ENCODE data around the gene MCM3.

Gene MCM3

DNA sequence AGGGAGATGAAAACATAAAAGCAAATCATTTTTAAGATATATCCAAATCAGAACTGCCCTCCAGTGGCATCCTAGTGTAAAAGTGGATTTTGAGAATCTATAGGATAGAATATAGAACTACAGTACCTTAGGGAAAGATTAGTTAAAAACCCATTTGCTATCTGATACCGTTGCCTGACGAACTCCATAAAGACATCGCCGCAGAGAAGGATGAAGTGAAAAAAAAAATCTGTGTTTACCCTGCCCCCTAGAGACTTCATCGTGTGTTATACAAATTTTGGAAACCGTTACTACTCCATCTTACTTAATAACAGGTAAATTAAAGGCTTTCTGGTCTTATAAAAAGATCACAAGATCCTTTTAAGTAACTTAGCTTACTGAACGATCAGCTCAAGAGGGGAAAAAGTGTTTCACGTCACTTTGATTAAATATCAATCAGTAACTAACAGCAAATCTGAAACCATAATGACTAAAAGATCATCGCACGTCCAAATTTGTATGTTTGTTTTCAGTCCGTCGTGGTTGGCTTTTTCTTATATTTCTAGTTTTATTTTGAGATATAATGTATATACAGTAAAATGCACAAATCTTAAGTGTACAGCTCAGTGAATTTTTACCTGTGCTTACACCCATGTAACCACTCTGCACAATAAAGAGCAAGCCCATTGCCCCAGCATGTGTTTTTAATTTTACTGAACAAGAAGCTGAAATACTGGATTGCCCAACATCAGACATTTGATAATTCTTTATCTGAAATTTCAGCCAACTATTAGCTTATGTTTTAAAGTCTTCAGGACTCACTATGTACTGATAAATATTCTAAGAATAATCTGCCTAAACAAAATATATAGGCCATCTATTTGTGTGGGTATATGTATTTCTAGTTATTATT lies 881 bp upstream of the MCM3 start:
- H3K4me1 Mint-ChIP-seq (ENCODE audit: low read depth), result peaks cover 31% of the 10 kb centered on the region
- no peak overlapping the region for H3K27ac Mint-ChIP-seq
- no peaks in the 10 kb centered on the region for H3K27me3 Mint-ChIP-seq (ENCODE audit: low read depth)
- no peaks in the 10 kb centered on the region for H3K9me3 Mint-ChIP-seq
- H3K36me3 Mint-ChIP-seq (ENCODE audit: low read depth), result peaks cover 21% of the 10 kb centered on the region
- no peak overlapping the region for H3K4me3 Mint-ChIP-seq

DNA sequence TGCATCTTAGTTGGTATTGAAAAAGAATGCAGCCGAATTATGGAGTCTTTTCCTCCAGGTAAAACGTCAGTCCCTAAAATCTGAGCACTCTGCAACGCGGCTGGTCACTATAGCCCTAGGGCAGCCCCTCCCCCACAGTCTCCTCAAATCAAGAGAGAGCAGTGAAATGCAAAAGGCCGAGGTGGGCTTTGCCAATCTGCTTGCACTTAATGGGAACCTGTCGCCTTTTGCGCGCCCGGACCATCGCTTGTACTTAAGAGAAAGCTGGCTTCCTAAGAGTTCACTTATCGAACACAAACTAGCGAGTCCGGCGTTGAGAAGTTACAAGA lies 447 bp downstream of the MCM3 start:
- Mint-ChIP-seq H3K4me3 (no peak overlapping the region), H3K36me3 (ENCODE audit: low read depth) (peaks cover 29% of the 10 kb centered on the region), H3K4me1 (ENCODE audit: low read depth) (peaks cover 34% of the 10 kb centered on the region), H3K27ac (peak overlapping the region; percentile 54), H3K27me3 (ENCODE audit: low read depth) (no peaks in the 10 kb centered on the region), H3K9me3 (no peaks in the 10 kb centered on the region)

DNA sequence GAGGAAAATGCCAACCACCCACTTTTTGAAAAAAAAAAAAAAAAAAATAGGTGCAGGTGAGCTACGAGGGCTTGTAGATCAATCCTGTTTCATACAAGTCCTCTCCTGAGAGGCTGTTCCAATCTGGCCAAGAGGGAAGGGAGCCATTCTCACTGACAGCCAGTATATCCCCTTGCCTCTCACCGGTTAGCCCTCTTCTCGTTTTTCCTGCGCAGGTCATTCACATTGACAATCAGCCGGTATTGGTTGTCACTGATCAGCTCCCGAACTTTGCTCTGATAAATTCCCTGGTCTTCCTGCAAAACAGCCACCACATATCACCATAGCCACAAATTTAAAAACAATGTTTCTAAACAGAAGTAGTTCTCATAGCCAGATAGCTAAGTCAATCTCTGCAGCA lies 1.4 kb downstream of the MCM3 start:
- Mint-ChIP-seq H3K36me3 (ENCODE audit: low read depth) (peaks cover 34% of the 10 kb centered on the region), H3K4me3 (no peak overlapping the region), H3K4me1 (ENCODE audit: low read depth) (peaks cover 36% of the 10 kb centered on the region), H3K9me3 (no peaks in the 10 kb centered on the region), H3K27ac (no peak overlapping the region), H3K27me3 (ENCODE audit: low read depth) (no peaks in the 10 kb centered on the region)

DNA sequence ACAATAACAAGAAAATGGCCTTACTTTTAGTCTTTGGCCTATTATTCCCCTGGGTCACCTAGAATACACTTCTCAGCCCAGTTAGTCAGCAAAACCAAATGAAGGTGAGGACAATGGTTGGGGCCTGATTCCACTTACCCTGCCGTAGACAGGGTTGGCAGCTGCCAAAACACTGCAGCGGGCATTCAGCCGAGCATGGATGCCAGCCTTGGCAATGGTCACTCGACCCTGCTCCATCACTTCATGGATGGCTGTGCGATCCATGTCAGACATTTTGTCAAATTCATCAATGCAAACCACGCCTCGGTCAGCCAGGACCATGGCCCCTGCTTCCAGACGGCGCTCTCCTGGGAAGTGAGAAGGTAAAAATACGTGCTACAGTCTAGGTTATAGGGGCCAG lies 8.4 kb downstream of the MCM3 start:
- Mint-ChIP-seq H3K27me3 (ENCODE audit: low read depth) (no peaks in the 10 kb centered on the region), H3K4me1 (ENCODE audit: low read depth) (peaks cover 21% of the 10 kb centered on the region), H3K9me3 (no peaks in the 10 kb centered on the region), H3K4me3 (no peak overlapping the region), H3K36me3 (ENCODE audit: low read depth) (peaks cover 48% of the 10 kb centered on the region), H3K27ac (no peak overlapping the region)

DNA sequence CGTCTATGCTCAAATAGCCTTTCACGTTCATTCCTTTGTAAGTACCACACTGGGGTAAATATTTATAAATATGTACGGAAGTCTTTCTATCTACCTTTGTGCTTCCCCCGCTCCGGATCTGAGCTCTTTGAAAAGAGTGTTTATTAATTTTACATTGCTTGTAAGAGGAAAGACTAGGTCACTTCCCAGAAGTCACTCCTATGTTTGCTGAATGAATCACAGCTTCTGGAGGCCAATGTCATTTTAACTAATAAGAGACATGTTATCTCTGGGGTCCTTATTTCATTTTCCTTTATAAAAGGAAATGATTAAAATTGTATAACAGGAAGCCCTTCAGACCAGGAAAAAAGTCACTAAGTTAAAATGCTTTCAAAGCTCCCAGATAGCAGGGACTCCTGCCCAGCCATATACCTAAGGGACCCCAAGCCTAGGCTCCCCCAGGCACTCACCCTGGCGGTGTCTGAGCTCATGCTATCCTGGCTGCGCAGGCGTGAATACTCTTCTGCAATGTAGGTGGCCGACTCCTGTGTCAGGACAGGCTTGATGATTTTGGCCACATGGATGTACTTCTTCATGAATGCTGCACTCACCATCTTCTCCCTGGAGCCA lies 12.6 kb downstream of the MCM3 start:
- Mint-ChIP-seq H3K27me3 (ENCODE audit: low read depth) (no peaks in the 10 kb centered on the region), H3K27ac (no peak overlapping the region), H3K9me3 (no peaks in the 10 kb centered on the region), H3K4me3 (no peak overlapping the region), H3K36me3 (ENCODE audit: low read depth) (peaks cover 52% of the 10 kb centered on the region), H3K4me1 (ENCODE audit: low read depth) (peaks cover 14% of the 10 kb centered on the region)

DNA sequence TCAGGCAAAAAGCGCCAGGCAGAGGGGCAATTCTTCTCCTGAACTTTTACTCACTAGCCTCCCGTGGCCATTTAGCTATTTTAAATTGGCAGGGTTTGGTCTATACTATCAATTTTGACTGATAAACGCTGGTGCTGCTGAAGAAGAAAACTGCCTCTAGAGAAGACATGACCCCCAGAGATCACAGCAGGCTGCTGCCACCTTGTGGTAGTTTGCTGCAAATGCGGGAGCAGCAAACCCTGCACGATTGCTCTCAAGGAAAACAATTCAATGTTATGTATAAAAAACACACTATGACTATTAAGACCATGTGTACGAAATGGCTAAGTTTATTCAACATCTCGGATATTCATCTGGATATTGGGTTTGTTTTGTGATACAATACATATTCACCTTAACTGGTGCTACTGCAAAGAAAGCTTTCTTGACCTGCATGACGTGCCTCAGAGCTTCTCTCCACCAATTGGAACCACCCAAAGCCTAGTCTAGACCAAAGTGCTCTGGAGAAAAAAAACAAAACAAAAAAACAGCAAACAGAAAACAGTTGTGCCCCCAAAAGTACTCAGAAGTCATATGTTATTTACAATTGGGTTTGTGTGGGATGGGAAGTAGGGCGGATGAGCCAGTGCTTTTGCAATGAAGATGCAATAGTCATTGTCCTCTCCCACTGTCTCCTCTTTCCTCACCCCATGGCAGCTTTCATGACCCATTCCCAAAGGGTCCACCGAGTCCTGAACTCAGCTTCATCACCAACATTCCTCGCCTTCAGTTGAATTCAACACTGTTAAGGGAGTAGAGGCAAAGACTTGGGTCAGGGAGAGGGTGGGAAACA lies 20.6 kb downstream of the MCM3 start:
- Mint-ChIP-seq H3K4me1 (ENCODE audit: low read depth) (peaks cover 4% of the 10 kb centered on the region), H3K36me3 (ENCODE audit: low read depth) (peaks cover 59% of the 10 kb centered on the region), H3K4me3 (no peak overlapping the region), H3K9me3 (no peaks in the 10 kb centered on the region), H3K27ac (no peak overlapping the region), H3K27me3 (ENCODE audit: low read depth) (no peaks in the 10 kb centered on the region)

DNA sequence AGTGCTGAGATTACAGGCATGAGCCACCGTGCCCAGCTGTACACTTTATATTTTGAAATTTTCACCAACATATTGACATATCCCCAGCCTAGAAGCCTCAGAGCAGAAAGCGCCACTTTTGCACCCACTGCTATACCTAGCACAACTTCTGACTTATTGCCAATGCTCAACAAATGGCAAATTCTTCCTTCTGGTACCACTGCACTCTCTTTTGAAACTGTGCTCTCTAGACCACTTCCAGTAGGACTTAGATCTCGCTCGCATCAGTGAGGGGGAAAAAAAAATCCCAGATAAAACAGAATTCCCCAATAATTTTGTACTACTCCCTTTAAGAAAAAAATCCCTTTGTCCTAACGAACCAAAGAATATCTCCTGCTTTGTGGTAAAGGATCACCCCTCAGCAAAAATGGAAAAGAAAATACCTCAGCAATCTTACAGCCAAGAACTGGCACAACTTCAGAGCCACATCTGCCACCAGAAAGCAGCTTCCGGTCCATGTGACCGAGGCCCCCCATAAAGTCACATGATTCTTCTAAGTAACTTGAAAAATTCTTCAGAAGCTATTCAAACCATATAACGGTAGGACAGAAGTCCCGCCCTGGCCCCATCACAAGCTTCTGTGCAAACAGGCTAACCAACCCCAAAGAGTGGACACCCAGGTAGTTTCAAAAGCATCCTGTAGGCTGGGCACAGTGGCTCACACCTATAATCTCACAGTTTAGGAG lies 21.8 kb downstream of the MCM3 start:
- Mint-ChIP-seq H3K4me3 (no peak overlapping the region), H3K27ac (no peak overlapping the region), H3K4me1 (ENCODE audit: low read depth) (peaks cover 4% of the 10 kb centered on the region), H3K9me3 (no peaks in the 10 kb centered on the region), H3K27me3 (ENCODE audit: low read depth) (no peaks in the 10 kb centered on the region), H3K36me3 (ENCODE audit: low read depth) (peaks cover 48% of the 10 kb centered on the region)

DNA sequence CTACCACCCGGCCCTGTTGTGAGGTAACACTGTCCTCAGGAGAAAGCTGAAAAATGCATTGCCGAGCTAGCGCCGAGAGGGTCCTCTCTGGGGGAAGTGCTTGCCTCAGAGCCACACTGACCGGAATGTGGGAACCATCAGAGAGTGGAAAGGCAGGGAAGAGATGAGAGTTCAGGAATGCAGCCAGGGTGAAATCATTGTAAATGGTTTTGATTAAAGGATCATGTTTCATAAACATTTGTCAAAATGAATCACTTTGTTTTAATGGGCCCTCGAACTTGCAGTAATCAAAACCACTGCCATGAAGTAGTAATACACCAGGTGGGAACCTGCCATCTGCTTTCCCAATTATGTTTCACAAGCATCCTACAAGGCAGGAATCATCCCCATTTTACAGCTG lies 23.3 kb downstream of the MCM3 start:
- peaks cover 4% of the 10 kb centered on the region for H3K4me1 Mint-ChIP-seq (ENCODE audit: low read depth)
- no peaks in the 10 kb centered on the region for H3K27me3 Mint-ChIP-seq (ENCODE audit: low read depth)
- H3K36me3 Mint-ChIP-seq (ENCODE audit: low read depth), result peaks cover 39% of the 10 kb centered on the region
- no peaks in the 10 kb centered on the region for H3K9me3 Mint-ChIP-seq
- no peak overlapping the region for H3K27ac Mint-ChIP-seq
- no peak overlapping the region for H3K4me3 Mint-ChIP-seq

DNA sequence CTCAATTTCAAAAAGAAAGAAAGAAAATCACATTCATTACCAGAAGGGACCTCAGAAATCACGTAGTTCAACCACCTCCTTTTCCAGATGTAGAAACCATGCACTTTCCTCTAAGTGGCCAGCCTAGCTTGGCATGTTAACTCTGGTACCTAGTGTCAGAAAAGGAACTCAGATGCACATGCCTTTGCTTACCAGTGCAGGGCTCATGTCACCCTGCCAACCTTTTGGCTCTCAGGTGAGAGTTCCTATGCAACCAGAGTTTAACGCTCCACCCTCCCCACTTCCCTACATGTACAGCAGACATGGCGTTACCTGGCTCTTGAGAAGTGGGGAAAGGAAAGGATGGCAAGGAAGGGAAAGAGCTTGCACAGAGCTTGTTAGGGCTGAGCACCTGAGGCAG lies 23.9 kb downstream of the MCM3 start:
- H3K4me3 Mint-ChIP-seq, result no peak overlapping the region
- H3K27ac Mint-ChIP-seq, result no peak overlapping the region
- peaks cover 5% of the 10 kb centered on the region for H3K27me3 Mint-ChIP-seq (ENCODE audit: low read depth)
- H3K4me1 Mint-ChIP-seq (ENCODE audit: low read depth), result peaks cover 5% of the 10 kb centered on the region
- peaks cover 36% of the 10 kb centered on the region for H3K36me3 Mint-ChIP-seq (ENCODE audit: low read depth)
- H3K9me3 Mint-ChIP-seq, result no peaks in the 10 kb centered on the region

DNA sequence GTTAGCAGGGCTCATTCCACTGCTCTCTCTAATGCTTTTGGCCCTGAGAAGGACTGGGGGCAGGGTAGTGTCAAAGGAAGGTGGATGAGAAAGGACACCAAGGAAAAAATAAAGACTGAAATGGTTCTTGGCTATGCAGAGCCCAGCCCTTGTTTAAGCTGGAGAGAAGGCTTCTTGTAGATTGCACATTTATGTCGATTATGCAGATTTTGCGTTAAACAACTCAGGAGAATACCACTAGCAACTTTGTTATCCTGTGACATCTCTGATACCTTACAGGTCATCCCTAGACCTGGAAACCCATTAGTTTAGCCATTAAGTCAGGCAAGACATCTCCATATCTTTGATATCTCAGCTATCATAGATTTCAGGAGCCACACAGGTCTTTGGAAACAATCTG lies 29.1 kb downstream of the MCM3 start:
- H3K27me3 Mint-ChIP-seq (ENCODE audit: low read depth), result peaks cover 47% of the 10 kb centered on the region
- H3K4me3 Mint-ChIP-seq, result no peak overlapping the region
- peaks cover 29% of the 10 kb centered on the region for H3K4me1 Mint-ChIP-seq (ENCODE audit: low read depth)
- no peak overlapping the region for H3K27ac Mint-ChIP-seq
- H3K36me3 Mint-ChIP-seq (ENCODE audit: low read depth), result peaks cover 2% of the 10 kb centered on the region
- no peaks in the 10 kb centered on the region for H3K9me3 Mint-ChIP-seq

DNA sequence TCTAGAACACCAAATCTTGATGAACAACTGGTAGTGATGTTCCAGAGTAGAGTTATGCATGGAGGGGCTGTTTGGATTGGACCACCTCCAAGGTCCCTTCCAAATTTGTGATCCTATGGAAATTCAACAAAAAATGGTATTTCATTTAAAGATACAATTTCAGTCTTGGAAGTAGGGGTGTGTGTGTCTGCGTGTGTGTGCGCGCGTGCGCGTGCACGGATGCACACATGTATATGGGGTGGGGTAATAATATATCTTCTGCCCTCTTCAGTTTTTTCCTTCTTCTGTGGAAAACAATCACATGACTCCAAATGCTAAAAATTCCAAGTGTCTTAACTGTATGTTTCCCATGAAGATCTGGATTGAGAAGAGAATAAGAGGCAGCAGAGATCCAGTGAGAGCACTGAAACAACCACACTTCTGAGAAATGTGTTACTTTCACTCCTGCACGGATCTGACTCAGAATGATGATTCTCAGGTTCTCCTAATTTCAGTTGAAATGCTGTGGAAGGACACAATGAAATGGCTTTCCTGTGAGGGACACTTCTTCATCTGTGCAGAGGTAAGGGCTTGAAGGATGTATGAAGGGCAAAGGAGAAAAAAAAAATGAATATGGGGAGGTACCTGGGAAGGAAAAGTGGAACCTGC lies 29.7 kb downstream of the MCM3 start:
- Mint-ChIP-seq H3K4me3 (peak overlapping the region; percentile 20), H3K36me3 (ENCODE audit: low read depth) (no peaks in the 10 kb centered on the region), H3K4me1 (ENCODE audit: low read depth) (peaks cover 29% of the 10 kb centered on the region), H3K27me3 (ENCODE audit: low read depth) (peaks cover 53% of the 10 kb centered on the region), H3K27ac (no peak overlapping the region), H3K9me3 (no peaks in the 10 kb centered on the region)

DNA sequence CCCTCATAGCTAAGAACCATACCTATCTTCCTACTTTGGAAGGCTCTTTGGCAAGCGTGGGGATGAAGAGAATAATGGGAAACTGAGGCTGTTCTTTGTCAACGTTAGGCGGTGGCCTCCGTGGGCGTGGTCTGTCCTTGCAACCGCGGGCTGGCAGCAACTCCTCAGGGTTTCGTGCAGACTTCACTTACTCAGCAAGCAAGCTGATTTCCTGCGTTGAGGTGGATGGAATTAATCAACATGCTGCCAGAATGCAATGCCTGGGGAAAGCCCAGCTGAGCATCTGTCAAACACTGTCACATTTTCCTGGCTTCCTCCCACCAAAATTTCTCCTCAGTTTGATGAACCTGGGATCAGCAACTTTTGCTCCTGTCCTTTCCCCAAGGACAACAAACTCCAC lies 31.0 kb downstream of the MCM3 start:
- no peak overlapping the region for H3K27ac Mint-ChIP-seq
- H3K4me1 Mint-ChIP-seq (ENCODE audit: low read depth), result peaks cover 29% of the 10 kb centered on the region

DNA sequence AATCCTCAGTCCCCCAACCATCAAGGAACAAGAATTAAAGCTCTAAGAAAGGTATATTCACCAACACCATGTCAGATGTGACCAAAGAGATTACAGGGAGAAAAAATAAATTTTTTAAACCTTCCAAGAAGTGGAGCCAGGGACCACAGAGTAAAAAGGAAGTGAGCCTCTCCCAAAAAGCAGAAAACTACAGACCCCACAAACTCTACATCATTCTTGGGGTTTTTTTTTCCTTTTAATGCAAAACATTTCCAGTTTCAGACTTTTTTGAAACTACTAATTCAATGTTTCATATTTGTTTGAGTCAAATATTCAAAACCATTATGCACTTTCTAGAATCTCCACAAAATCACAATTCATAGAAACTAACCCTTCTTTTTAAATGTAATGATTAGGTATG lies 33.4 kb downstream of the MCM3 start:
- no peak overlapping the region for H3K4me3 Mint-ChIP-seq
- H3K4me1 Mint-ChIP-seq (ENCODE audit: low read depth), result peaks cover 29% of the 10 kb centered on the region
- H3K9me3 Mint-ChIP-seq, result no peaks in the 10 kb centered on the region
- peaks cover 79% of the 10 kb centered on the region for H3K27me3 Mint-ChIP-seq (ENCODE audit: low read depth)
- H3K36me3 Mint-ChIP-seq (ENCODE audit: low read depth), result no peaks in the 10 kb centered on the region
- H3K27ac Mint-ChIP-seq, result no peak overlapping the region

More for the DNA sequence above, 31.0 kb downstream of the MCM3 start:
- Mint-ChIP-seq H3K9me3 (no peaks in the 10 kb centered on the region), H3K4me3 (no peak overlapping the region), H3K27me3 (ENCODE audit: low read depth) (peaks cover 64% of the 10 kb centered on the region), H3K36me3 (ENCODE audit: low read depth) (no peaks in the 10 kb centered on the region)

DNA sequence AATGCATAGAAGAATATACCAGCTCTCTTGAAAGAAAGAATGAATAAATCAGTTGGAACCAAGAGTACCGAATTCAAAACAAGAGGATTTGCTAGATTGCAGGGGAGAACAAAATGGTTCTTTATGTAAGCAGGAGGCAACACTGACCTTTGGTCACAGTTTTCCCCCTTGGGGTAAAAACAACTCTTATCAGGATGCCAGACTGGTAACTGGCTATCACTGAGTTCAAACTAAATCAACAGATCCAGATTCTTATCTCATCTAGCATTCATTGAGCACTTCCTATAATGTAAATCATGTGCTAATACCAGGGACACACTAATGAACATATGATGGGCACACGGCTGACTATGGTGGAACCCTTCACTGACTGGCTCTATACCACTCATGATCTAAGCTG lies 35.5 kb downstream of the MCM3 start:
- peaks cover 78% of the 10 kb centered on the region for H3K27me3 Mint-ChIP-seq (ENCODE audit: low read depth)
- H3K4me3 Mint-ChIP-seq, result no peak overlapping the region
- no peaks in the 10 kb centered on the region for H3K36me3 Mint-ChIP-seq (ENCODE audit: low read depth)
- H3K9me3 Mint-ChIP-seq, result no peaks in the 10 kb centered on the region
- H3K4me1 Mint-ChIP-seq (ENCODE audit: low read depth), result peaks cover 15% of the 10 kb centered on the region
- no peak overlapping the region for H3K27ac Mint-ChIP-seq

Measured in T-helper 1 cell treated with Interleukin-12 subunit alpha and Interleukin-12 subunit beta and Interleukin-4 antibody, amounts not matched to agents 30 μg/mL and 1 μg/mL, for 36 hours (primary cell).